GM21786 (cell line): ENCODE measurements around the gene DUSP7.

Experiments used
- ATAC-seq: cut with Tn5 transposase; IDR thresholded peaks from one replicate; pipeline ENCODE4 v1.9.1; 2021; ENCODE audit not compliant: unreplicated experiment

DUSP7 gene

DNA sequence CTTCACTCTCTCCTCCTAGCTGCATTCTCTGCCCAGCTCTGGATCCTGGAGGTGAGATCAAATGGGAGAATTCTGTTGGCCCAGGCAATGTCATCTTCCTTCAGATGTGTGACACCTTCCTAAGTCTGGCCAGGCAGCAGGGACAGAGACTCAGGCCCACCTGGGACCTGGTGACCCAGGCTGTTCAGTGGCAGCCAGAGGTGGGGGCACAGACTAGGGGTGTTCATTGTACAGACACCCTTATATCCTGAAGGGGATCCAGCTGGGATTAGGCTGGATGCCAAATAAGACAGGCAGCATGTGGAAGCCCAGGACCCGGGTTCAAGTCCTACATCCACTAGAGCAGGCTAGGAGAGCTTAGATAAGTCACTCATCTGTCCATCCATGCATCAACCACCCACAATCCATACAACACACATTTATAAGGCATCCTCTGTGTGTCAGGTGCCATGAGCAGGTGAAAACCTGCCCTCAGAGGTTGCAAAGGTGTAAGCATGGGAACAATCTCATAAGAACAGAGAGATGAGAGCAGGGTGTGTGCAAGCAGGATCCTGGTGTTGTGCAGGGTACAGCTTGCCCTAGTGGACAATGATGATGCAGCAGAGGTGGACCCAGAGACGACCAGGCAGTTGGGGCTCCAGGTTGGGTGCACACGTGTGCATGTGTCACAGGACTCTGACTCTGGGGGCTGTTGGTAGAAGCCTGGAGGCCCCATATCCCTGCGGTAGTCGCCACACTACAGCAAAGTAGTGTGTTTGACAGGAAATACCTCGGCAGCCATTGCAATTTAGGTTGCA is 42.4 kb downstream of the DUSP7 start:
- no peak for ATAC-seq

DNA sequence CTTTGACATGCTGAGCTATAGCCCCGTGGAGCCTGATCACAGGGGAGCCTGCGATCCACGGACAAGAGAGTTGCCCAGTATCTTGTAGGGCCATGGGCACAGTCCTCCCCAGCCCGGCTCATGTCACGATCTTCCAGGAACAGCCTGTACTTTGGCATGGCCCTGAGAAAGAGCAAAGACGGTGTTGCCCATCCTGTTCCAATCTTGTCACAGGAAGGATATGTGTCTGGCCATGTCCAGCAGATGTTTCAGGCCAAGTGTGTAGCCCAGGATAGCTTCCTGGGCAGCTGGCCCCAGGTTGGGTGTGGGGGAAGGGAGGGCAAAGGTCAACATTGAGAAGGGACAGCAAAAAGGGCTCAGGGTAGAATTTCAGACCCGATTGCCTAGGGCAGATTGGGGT is 43.7 kb downstream of the DUSP7 start:
- ATAC-seq, result no peak

DNA sequence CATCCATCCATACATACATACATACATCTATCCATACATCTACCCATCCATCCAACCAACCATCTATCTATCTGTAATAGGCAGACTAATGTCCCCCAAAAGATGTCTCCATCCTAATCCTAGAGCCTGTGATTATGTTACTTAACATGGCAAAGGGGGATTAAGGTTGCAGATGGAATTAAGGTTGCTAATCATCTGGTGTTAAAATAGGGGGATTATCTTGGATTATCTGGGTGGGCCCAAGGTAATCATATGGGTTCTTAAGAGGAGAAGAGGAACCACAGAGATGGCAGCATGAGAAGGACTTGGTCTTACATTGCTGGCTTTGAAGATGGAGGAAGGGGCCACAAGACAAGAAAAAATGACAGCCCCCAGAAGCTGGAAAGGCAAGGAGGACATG is 45.9 kb downstream of the DUSP7 start:
- no peak for ATAC-seq

DNA sequence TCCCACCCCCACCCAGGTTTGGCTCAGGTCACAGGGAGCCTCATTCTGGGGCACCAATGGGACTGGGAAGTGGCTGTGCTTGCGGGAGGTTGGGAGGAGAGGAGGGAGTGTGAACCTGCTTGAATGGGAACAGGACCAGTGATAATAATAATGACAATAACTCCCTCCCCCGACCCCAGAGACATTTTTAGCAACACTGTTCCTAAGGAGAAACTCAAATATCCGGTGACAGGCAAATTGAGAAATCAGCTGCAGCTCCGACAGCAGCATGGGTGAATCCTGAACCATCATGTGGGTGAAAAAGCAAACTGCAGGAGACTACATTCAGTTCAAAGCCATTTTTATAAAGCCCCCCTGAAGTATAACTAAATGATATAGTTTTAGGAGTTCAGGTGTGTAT is 49.1 kb downstream of the DUSP7 start:
- ATAC-seq, result no peak

DNA sequence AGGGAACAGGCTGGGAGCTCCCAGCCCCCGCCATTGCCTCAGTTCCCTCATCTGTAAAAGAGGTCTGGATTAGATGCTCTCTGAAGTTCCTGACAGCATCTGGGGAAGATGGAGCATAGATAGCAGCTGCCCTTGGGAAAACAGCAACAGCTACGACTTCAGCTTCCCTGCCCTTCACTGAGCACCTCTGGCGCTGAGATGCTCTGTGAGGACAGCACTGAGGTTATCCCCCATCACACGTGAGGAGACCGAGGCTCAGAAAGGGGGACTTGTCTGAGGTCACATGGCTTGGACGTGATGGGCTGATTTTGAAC is 49.6 kb downstream of the DUSP7 start:
- no peak for ATAC-seq

DNA sequence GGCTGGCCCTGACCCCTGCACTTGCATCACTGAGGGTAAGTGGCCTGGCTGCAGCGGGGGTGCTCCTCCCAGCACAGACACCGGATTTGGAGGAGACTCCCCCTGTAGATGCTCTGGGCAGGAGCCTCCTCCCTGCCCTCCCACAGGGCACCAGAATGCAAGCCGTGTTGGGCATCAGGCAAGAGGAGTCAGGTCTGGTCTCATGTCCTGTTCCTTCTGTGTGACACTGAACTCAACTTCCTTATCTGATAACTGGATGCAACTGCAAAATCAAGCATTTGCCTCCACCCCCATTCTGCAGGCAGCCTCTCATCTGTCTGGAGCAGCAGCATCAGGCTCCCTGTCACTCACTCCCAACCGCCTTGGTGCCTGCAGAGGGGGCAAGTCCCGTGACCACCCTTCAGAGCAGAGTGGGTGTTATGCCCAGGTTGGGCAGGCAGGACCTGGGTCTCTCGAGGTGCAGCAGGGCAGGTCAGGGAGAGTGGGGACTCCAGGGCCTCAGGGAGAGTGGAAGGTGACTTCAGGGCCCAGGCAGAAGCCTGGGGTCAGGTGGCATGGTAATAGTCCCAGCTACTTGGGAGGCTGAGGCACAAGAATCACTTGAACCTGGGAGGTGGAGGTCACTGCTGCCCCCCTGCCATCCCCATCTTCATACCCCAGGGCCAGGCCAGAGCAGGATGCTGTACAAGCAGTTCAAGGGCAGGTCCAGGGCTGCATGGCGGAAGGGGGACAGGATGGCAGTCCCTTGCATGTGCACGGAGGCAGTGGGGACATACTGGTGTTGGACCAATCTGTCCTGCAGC is 50.2 kb downstream of the DUSP7 start:
- no peak for ATAC-seq

DNA sequence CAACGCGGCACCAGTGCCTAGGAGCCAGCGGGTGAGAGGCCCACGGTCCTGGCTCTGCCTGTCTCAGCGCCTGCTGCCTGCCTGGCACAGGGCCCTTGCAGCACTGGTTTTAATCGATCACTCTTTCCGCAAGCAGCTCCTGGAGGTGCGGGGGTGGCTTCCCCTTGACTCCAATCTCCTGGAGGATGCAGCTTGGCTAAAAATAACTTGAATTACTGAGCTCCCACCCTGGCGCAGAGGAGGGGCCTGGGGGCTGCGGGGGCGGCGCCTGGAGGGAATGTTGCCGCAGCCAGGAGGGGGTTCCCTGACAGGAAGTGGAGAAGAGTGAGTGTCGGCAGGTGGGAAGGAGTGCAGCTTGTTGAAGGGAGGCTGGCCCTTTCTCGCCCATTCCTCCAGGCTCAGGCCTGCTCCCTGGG is 50.8 kb downstream of the DUSP7 start:
- ATAC-seq, result no peak

DNA sequence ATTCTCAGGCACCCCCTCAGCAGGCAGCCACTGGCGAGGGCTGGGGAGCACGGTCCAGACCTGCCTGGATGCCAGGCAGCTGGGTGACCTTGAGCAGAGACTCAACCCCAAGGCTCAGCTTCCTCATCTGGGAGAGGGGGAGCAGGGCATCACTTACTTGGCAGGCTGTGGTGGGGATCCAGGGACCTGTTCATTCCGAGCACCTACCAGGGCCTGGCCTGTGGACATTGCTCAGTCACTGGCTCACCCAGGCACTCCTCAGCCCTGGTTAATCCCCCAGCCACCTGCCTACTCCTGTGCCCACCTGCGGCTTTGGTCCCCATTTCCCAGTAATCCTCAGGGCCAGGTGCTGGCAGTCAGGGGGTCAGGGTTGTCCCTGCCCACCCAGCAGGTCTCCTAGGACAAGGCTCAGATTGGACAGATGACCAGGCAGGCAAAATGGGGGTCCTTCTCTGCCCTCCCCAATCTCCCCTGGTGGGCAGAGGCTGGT is 51.4 kb downstream of the DUSP7 start:
- no peak for ATAC-seq

DNA sequence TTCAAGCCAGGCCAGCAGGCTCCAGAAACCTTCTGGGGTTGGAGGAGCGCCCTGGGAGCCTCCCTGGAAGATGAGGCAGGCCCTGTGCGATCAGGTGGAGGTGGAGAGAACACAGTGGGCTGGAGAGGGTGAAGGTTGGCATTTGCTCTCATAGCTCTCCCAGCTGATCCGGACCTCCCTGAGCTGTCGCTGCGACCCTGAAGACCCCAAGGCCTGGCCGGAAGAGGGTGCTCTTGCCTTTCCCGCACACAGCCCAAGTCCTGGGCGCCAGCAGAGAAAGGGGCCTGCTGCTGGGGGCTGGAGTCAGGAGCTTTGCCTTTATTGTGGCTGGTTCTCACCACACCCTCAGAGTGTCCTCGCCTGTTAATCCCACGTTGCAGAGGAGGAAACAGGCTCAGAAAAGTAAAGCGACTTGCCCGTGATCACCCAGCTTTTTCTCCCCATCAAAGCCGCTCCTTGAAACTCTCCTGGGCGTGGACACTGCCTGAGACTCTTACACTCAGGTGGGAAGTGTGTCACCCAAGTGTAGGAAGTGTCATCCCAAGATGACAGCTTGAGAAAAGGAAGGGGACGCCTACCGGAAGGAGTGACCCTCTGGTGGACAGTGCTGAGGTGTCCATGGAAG is 52.1 kb downstream of the DUSP7 start:
- no peak for ATAC-seq

DNA sequence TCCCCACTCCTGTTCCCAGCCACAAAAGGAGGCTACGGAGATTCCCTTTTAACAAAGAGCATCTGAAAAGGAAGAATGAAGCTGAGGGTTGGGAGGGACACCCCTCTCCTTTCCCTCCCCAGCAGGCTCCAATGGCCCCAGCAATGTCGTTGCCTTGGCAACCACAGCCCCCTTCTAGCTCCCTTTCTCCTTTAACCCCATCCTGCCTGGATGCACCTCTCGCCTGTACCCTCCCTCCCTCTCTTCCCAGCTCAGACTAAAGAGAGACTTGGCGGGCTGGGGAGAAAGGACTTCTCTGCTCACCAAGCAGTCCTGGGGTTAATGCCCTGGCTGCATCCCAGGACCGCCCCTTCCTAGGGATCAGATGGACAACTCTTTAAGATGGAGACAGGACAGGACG is 53.6 kb downstream of the DUSP7 start:
- no peak for ATAC-seq

DNA sequence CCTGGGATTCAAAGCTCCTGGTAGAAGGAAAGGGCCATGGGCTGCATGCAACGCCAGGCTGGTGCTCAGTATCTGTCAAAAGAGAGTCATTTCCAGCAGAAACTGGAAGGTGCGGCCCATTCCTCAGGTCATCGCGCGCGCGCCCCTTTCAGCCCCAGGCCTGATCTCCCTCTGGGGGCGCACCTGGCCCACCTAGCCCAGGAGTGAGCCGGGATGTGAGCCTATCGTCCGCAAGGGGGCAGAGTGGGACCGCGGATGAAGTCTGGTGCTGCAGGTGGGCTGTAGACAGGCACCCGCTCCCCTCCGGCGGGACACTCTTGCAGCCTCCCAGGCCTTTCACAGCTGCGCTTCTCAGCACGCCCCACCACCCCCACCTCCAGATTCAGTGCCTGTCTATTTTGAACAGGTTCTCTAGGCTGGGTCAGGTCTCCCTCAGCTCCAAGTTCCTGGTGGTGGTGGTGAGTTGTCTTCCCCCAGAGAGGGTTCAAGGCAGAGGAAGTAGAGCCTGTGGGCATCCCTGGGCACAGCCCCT is 54.9 kb downstream of the DUSP7 start:
- ATAC-seq, result peak; percentile 76

DNA sequence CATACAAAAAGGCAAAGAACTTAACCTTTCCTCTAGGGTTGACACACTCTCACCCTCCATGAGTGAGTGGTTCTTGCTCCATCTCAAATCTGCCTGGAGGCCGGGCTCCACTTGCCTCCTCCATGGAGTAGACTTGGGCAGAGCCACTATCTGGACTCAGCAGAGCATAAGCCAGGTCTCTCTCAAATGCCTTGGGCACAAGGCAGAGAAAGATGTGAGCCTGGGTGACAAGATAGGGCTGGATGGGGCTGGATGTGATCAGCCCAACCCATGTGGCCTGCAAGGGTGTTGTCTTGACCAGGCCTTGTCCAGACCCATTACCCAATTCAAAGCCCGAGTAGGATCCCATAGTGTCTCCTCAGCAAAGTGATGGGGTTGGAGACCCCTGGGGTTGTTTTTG is 56.5 kb downstream of the DUSP7 start:
- ATAC-seq, result no peak
